Stimulated activated naive CD8-positive, alpha-beta T cell treated with anti-CD3 and anti-CD28 coated beads, Interleukin-15, Interleukin-2, amounts not matched to agents 100 U/mL and 50 U/mL, for 24 hours (primary cell): ENCODE results near the gene SLC12A4.
A peak's percentile ranks its signal among the peaks of the same experiment; 100 is the strongest.
"Not testable (repeated sequence)": the region's sequence is repeated elsewhere in the genome, so short reads cannot be mapped to it uniquely, and the experiment has no call there.

ENCODE experiments used
- ATAC-seq: fragments of 150-1000 bp; cut with Tn5 transposase; one replicate; pipeline ENCODE4 v1.10.0; 2021
- DNase-seq: peaks from one replicate; pipeline ENCODE4 v3.0.0; 2021

The SLC12A4 gene

DNA sequence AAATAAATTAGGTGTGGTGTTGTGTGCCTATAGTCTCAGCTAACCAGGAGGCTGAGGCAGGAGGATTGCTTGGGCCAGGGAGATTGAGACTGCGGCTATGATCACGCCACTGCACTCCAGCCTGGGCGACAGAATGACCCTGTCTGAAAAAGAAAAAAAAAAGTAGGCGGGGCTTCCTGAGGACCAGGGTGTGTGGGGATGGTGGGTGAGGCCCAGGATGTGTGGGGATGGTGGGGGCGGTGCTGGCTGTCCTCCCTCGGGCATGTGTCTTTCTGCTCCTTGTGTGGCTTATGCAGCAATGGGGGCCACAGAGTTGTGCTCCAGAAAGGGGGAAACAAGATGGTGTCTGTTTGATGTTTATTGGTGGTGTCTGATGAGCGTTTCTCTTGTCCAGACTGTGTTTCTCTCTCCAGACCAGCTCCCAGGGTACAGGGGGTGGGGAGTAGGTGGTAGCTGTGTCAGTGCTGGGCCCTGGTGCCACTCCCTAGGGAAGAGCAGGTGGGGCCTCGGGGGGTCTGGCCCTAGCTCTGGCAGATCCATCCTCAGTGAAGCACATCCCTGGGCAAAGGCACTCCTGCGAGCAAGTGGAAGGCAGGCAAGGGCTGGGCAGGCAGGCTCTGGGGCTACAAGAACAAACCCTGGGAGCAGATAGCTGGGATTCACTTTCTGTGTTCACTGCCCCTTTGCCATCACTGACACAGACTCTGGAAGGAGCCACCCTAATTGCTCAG is 26.8 kb downstream of the SLC12A4 start:
- ATAC-seq (no peak), DNase-seq (no peak)

DNA sequence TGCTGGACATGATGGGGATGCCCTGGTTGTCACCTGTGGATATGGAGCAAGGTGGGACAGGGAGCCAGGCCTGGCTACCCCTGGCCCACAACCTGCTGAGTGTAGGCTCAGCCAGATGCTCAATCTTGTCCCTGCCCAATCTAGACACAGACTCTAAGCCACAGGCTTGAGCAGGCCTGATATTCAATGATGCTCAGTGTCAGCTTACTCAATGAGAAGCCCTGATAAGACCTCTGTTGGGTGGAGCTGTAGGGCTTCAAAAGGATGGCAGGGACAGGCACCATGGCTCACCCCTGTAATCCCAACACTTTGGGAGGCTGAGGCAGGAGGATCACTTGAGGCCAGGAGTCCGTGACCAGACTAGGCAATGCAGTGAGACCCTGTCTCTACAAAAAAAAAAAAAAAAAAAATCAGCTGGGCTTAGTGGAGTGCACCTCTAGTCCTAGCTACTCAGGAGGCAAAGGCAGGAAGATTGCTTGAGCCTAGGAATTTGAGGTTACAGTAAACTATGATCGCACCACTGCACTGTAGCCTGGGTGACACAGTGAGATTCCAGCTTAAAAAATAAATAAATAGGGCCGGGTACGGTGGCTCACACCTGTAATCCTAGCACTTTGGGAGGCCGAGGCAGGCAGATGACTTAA is 27.9 kb downstream of the SLC12A4 start:
- DNase-seq, result no peak
- ATAC-seq, result no peak

DNA sequence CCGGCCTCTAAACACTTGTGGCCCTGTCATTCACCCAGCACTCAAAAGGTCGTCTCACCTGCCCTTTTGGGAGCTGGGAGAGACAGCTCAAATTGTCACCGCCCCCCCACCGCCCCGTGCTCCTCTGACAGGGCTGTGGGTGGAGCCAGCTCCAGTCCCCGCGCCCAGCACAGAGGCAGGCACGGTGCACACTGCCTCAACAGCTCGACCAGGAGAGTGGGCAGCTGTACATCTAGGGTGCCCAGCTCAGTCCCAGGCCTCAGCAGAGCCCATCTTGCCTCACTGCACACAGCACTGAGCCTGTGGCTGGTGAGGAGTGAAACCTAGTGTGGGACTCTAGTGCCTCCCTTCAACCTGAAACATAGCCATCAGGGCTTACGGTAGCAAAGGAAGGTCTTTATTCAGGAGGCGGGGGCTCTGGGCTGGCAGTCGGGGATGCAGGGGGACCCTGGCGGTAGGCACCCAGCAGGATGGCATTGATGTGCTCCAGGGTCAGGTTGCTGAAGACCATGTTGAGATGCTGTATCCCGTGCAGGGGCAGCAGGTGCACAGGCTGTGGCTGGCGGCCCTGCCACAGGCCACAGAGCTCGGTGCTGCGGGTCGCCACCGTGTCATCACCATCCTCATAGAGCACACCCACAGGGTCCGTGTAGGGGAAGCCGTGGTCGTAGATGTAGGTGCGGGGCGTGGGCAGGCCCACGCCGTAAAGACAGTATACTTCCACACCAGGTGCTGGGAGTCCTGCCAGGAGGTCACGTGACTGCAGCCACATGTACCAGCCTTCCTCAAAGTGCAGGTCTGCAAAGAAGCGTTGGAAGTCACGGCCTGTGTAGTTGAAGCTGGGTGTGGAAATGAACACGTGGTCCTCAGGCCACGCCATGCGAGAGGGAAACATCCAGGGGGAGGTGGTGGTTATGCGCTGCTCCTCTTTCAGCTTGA is 28.7 kb downstream of the SLC12A4 start:
- DNase-seq, result peak; percentile 76
- peak; percentile 30 for ATAC-seq

DNA sequence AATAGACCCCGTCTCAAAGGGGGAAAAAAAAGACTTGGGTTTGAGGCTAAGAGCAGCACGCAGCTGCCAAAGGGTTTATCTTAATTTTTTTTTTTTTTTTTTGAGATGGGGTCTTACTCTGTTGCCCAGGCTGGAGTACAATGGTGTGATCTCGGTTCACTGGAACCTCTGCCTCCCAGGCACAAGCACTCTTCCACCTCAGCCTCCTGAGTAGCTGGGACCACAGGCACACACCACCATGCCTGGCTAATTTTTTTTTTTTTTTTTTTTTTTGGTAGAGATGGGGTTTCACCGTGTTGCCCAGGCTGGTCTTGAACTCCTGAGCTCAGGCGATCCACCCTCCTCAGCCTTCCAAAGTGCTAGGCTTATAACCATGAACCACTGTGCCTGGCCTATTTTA is 30.7 kb downstream of the SLC12A4 start:
- ATAC-seq, DNase-seq: not testable (repeated sequence)

DNA sequence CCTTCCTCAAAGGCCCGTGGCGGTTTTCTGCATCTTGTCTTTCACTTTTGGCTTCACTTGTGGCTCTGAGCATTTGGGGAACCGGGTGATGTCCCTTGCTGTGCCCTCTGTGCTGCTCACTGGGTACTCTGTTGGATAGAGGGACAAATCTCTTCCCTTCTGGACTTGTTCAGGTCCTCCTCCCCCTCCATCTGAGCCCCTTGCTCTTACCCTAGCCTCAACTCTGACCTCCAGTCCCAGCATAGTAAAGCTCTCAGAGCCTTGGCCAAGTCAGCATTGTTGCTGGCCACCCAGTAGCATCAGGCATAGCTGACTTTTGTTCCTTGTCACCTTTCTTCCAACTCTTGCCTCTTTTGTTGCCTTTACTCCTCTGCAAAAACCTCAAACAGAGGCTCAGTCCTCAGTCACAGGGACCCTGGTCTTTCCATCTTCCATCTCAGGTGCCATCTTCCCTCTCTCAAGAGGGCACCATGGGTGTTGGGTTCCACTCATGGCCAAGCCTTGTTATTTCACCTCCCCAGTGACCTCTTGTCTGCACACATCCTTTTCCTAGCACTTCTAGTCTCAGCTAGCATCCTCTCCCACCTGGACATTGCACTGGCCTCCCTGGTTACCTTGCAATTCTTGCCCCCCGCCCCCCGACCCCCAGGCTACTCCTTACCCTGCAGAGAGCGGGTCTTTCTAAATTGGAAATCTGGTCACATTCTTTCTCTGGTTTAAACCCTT is 31.4 kb downstream of the SLC12A4 start:
- peak; percentile 78 for DNase-seq
- ATAC-seq, result peak; percentile 50

DNA sequence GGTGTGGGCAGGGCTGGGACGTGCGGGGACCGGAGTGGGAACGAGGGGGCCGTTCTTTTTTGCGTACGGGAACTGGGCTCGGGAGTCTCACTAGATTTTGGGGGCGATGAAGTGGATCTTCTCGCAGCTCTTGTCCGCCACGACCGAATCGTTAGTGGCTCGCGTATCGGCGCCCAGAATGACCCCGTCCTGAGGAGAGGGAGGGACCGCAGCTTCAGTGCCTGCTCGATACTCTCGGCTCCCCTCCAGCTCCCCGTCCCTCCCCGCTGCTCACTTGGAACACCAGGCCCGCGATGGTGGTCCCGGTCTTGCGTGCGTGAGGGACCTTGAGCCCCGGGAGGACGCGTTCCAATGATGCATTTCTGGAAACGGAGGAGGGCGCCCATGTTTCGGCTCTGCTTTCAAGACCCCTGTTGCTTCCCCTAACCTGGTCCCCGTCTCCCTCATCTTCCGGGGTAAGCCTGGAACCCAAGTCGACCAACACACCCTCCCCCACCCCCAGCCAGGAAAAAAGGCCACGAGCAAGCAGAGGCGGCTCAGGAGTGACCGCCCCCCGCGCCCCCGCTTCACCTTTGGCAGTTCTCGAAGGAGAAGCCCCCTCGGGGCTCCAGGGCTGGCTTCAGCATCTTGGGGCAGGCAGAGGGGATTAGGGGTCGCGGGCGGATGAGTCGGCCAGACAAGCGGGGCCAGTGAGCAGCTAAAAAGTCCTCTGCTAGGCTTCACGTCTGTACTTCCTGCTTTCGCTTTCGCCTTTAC is 32.1 kb downstream of the SLC12A4 start, which contains the start of gene PSMB10:
Gene PSMB10 (minus strand): TSS at position 727 of the 756 bp plus-strand sequence. CDS start 101 bp downstream, at position 626.
- ATAC-seq (no peak), DNase-seq (no peak)

DNA sequence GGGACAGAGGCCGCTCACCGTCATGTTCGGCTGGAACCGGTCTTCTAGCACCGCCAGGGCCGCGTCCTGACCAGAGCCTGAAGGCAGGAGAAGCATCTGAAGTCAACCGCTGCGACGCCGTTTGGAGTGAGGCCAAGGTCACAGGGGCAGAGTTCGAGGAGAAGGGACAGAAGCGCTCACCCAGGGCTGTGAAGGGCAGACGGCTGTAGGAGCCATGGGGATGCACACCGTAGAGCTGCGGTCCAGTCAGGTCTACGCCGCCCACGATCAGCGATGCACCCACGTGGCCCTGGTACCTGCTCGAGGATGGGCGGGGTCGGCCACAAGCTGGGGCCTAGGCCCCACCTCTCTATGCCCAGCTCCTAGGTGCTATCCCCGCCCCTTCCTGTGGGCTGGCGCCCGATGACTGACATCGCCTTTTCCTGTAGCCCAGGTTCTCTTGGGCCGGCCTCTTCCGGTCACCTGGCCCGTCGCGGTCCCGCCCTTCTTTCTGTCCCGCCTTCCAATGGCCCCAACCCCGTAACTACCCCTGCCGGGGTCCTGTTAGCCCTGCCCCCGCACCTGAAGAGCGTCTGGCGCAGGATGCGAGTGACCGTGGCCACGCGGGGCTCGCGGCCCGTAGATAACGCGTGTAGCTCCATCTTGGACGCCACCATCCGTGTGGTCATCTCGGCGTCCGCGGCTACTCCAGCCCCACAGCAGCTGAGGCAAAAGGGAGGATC is 32.9 kb downstream of the SLC12A4 start:
- peak; percentile 91 for ATAC-seq
- peak; percentile 96 for DNase-seq

DNA sequence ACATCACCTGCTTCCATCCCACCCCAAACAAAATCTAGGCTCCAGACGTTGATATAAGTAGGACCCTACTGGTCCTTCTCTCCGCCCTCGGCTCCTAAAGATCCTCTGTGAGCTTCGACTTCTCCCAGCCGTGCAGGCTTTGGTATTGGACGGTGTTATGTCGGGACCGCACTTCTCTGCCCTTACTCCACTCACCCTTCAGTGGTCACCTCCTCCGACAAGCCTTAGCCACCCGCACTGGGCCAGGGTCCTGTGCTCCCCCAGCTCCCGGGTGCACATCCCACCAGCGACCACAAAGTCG is 33.4 kb downstream of the SLC12A4 start:
- no peak for ATAC-seq
- DNase-seq, result no peak

DNA sequence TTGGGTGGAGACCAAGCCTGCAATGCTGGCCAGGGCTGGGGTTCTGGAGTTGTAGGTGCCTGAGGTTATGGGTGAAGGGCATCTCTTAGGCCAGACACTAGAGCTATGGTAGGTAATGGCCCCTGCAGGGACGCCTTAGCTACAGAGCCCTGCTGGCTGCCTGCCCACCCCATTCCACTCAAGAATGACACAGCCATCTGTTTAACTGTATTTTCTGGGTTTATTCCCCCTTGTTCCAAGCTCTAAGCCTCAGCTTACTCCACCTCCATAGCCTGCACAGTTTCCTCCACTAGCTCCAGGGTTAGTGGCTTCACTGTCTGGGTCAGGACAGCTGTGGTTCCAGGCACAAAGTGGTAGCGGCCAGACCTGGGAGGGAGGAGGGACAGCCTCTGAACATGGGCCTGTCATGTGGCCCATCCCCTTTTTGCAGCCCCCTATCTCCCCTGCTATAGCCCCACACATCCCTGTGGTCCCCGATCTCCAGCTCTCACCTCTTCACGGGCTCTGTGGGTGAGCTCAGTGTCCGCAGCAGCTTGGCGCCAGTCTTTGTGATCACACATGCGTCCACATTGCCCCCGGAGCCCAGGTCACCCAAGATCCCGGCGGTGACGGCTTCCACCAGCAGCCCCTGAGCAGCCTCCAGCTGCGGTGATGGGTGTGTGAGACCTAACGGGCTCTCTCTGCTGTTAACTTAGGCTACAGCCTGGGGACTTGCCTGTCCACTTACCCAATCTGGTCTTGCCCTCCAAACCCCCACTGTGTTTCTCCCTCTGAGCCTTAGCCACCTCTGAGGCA is 33.9 kb downstream of the SLC12A4 start:
- no peak for DNase-seq
- ATAC-seq, result no peak

DNA sequence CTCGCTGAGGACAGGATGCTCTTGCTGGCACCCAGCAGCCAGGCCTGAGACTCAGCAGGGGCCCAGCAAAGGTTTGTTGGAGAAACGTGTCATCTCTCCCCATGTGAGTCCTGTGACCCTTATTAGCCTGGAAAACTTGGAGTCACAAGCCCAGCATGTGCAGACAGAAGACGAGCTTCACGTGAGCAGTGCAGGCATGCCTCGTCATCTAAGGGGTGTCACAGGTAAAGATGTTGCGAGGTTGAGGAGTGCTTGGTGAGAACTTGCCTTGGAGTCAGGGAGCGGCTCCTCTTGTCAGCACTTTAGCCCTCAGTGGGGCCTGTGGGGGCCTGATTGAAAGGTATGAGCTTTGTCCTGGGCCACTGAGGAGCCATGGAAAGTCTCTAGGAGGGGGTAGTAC is 34.6 kb downstream of the SLC12A4 start:
- ATAC-seq, result no peak
- DNase-seq, result no peak

DNA sequence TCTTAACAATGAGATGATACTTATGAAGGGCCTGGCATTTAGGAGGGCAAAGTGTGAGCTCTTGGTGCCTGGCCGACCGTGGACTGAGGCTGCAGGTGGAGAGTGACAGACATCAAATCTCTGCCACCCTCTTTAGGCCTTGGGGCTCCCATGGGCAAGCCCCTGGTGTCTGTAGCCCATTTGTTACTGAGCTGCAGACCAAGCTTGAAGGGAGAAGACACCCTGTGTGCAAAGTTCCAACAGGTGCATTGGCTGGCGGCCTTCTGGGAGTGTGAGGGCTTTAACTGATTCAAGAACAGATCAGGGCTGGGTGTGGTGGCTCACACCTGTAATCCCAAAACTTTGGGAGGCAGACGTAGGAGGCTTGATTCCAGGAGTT is 36.0 kb downstream of the SLC12A4 start:
- no peak for ATAC-seq
- DNase-seq, result no peak

DNA sequence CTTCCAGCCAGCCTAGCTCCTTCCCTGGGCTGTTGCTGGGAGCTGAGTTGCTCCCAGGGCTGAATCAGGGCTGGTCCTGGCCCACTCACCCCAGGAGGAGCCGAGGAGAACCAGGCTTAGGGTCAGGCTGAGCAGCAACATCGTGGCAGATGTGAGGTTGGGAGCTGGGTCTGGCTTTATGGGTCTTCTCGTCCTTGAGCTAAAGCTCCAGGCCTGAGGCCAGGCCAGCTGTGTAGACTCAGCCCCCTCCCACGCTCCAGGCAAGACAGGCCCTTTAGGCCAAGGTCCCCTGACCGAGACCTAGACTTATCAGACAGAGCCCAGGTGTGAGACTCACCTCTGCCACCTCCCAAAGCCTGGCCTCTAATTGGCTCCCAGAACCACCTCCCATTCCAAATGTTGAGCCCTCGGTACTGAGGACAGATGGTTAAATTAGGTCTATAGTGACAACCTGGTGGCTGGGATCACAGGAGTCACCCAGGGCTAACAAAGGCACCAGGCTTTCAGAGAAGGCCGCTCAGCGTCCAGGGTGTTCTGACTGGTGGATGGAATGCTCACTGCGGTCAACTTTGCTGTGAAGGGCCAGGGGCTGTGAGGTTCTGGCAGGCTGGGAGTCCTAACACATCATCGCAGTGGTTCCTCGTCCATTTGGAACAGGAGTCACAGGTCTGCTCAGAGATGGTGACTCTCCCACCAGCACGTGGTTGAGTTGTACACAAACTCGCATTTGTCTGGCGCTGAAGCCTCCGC is 36.5 kb downstream of the SLC12A4 start, which contains the start of gene CTRL:
Gene CTRL (minus strand): TSS at position 151 of the 750 bp plus-strand sequence. CDS start 10 bp downstream, at position 141.
- ATAC-seq (no peak), DNase-seq (no peak)

DNA sequence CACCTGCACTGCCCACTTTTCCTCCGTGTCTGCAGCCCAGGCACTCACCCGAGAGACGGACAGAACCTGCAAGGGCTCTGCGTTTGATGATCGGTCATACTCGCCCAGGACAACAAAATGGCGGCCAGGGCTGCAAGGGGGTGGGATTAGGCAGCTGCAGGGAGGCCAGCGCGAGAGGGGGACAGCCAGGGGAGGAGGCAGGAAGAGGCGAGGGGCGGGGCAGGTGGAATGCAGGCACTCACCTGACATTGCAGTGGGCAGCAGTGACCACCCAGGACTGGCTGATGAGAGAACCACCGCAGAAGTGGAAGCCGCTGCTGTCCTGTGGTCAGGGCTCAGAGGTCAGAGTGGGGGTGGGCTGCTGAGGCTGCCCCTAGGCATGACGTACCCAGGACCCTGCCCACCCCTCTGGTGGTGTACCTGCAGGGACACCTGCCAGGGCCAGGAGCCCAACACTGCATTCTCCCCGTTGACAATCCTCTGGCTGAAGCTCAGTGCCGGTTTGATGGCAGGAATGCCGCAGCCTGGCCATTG is 37.7 kb downstream of the SLC12A4 start:
- ATAC-seq (no peak), DNase-seq (no peak)

DNA sequence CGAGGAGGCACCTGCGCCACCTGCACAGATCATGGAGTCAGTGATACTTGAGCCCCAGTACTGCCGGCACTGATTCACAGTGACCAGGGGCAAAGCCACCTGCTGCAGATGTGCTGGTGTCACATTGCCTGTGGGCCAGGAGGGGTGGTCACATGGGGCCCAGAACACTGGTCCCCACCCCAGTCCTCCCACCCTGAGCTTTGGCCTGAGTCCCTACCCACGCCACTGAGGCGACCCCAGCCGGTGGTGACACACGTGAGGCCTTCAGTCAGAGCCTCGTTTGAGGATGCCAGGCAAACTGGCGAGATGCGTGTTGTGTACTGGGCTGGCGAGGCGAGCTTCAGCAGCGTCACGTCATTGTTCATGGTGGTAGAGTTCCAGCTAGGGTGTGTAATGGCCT is 38.2 kb downstream of the SLC12A4 start:
- ATAC-seq, result no peak
- no peak for DNase-seq

DNA sequence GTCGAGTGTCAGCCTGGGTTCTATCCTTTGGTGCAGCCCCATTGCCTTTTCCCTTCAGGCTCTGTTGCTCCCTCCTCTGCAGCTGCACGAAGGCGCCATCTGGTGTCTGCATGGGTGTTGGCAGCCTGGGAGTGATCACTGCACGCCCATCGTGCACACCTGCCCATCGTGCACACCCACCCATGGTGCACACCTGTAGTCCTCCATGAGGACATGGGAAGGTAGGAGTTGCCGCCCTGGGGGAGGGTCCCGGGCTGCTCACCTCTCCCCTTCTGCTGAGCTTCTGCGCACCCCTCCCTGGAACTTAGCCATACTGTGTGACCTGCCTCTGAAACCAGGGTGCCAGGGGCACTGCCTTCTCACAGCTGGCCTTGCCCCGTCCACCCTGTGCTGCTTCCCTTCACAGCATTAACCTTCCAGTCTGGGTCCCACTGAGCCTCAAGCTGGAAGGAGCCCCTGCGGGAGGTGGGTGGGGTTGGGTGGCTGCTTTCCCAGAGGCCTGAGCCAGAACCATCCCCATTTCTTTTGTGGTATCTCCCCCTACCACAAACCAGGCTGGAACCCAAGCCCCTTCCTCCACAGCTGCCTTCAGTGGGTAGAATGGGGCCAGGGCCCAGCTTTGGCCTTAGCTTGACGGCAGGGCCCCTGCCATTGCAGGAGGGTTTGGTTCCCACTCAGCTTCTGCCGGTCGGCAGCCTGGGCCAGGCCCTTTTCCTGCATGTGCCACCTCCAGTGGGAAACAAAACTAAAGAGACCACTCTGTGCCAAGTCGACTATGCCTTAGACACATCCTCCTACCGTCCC is 39.7 kb downstream of the SLC12A4 start:
- DNase-seq (peak; percentile 85), ATAC-seq (peak; percentile 79)

DNA sequence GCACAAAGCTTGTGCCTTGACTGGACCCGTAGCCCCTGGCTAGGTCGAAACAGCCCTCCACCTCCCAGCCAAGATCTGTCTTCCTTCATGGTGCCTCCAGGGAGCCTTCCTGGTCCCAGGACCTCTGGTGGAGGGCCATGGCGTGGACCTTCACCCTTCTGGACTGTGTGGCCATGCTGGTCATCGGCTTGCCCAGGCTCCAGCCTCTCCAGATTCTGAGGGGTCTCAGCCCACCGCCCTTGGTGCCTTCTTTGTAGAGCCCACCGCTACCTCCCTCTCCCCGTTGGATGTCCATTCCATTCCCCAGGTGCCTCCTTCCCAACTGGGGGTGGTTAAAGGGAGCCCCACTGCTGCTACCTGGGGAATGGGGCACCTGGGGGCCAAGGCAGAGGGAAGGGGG is 40.3 kb downstream of the SLC12A4 start:
- no peak for DNase-seq
- ATAC-seq, result no peak

DNA sequence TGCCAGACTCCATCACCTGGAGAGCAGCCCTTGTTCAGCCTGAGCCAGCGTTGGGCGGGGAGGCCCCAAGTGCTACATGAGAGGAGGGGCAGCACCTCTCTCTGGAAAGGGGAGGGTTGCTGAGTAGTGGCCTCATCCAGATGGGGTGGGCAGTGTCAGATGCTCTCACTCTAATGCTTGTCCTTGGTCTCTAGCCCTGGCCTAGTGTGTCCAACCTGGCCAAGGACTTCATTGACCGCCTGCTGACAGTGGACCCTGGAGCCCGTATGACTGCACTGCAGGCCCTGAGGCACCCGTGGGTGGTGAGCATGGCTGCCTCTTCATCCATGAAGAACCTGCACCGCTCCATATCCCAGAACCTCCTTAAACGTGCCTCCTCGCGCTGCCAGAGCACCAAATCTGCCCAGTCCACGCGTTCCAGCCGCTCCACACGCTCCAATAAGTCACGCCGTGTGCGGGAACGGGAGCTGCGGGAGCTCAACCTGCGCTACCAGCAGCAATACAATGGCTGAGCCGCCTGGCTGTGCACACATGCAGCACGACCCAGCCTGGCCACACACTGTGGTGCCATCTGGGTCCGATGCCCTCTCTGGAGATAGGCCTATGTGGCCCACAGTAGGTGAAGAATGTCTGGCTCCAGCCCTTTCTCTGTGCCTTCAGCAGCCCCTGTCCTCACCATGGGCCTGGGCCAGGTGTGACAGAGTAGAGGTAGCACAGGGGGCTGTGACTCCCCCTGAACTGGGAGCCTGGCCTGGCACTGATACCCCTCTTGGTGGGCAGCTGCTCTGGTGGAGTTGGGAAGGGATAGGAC is 41.1 kb downstream of the SLC12A4 start:
- ATAC-seq (no peak), DNase-seq (no peak)
